K562 (cell line): Measurements from ENCODE around the gene PCK1. TPM values are rescaled to one million over a fixed set of nuclear protein-coding genes. Genes with fewer than 3 reads are reported as not detected.

ENCODE experiments used
- ATAC-seq: fragments of 200-7000 bp; cut with Tn5 transposase; 3 replicates; pipeline ENCODE4 v1.9.1; 2020; ENCODE audit warnings: moderate library complexity
- BruUV-seq: library from RNA; stranded (reverse); fragments of 400-500 nt; replicated peaks from 2 replicates; lab custom pipeline; 2021; lab: Mats Ljungman, UMichigan
- CTCF ChIA-PET: fragments of 300-600 bp; formaldehyde crosslinking; extraction: SDS; loops from one replicate; lab custom pipeline; 2021; ENCODE audit warnings: low intra/inter-chr PET ratio; lab: Yijun Ruan, JAX
- POLR2A ChIA-PET: fragments of 300-600, 350-650 bp; sonication (Branson Sonifier 250); formaldehyde crosslinking; extraction: SDS; loops from one replicate; lab custom pipeline; 2021; ENCODE audit warnings: antibody characterized with exemption, inconsistent platforms; lab: Yijun Ruan, JAX
- DNase-seq, 4 experiments: peaks; one replicate each; pipeline versions ENCODE4 v3.0.0 to v3.0.0-alpha.2; 2011 to 2018; ENCODE audit warnings: low spot score in 3 of 4, mixed read lengths in 3 of 4; ENCODE audit errors: extremely low read depth in 1 of 4
- FAIRE-seq: peaks from 2 replicates; lab custom pipeline; 2011; peaks lifted over from hg19 to GRCh38; lab: Jason Lieb, UNC
- H2AFZ ChIP-seq: 2 replicates; pipeline ENCODE4 v1.6.0; 2011; ENCODE audit warnings: low read depth, low read length, control low read depth, inconsistent platforms
- H3K27ac ChIP-seq: fragments of 200-600 bp; 3 replicates; pipeline ENCODE4 v1.8.0; 2011; ENCODE audit warnings: low read depth, mild to moderate bottlenecking, control low read depth, inconsistent platforms, low read length, moderate library complexity, mixed read lengths; ENCODE audit errors: extremely low read depth
- H3K27me3 ChIP-seq, 2 experiments: fragments of 300-600 bp in 1 of 2; 2 replicates in 1 of 2; 3 replicates in 1 of 2; pipeline versions ENCODE4 v1.6.0 to v1.8.0; 2011; ENCODE audit warnings: inconsistent platforms in 2 of 2, low read length in 2 of 2, mild to moderate bottlenecking in 1 of 2, mixed read lengths in 1 of 2, moderate library complexity in 1 of 2; ENCODE audit not compliant: control insufficient read depth in 2 of 2, insufficient read depth in 2 of 2
- H3K36me3 ChIP-seq: fragments of 300-600 bp; 3 replicates; pipeline ENCODE4 v1.8.0; 2011; ENCODE audit warnings: mild to moderate bottlenecking, low read length, inconsistent platforms; ENCODE audit not compliant: control insufficient read depth, insufficient read depth
- H3K4me1 ChIP-seq, 2 experiments: fragments of 200-600 bp in 1 of 2; replicated peaks in 1 of 2; 2 replicates in 1 of 2; 3 replicates in 1 of 2; pipeline versions ENCODE4 v1.5.1 to v1.8.0; 2011; ENCODE audit warnings: inconsistent platforms in 2 of 2, low read length in 2 of 2, mild to moderate bottlenecking in 1 of 2, mixed read lengths in 1 of 2, moderate library complexity in 1 of 2; ENCODE audit not compliant: control insufficient read depth in 2 of 2, insufficient read depth in 2 of 2
- H3K4me2 ChIP-seq: 2 replicates; pipeline ENCODE4 v1.6.1; 2011; ENCODE audit warnings: low read length, control low read depth, inconsistent platforms, mixed read lengths; ENCODE audit not compliant: insufficient read depth
- H3K4me3 ChIP-seq: fragments of 200-600 bp; sonication (generic), shearing (Covaris generic); 2 replicates; pipeline ENCODE4 v1.5.1; 2016; ENCODE audit warnings: control low read depth, inconsistent platforms
- H3K79me2 ChIP-seq: fragments of 200-600 bp; 3 replicates; pipeline ENCODE4 v1.8.0; 2011; ENCODE audit warnings: low read length, inconsistent platforms; ENCODE audit not compliant: control insufficient read depth, insufficient read depth
- H3K9ac ChIP-seq, 2 experiments: 2 replicates each; pipeline versions ENCODE4 v1.6.0 to v1.6.1; 2011; ENCODE audit warnings: low read depth in 2 of 2, low read length in 2 of 2, control low read depth in 1 of 2, inconsistent platforms in 1 of 2, mild to moderate bottlenecking in 1 of 2, mixed read lengths in 1 of 2; ENCODE audit not compliant: insufficient read depth in 1 of 2
- H3K9me1 ChIP-seq: one replicate; pipeline ENCODE4 v1.6.0; 2011; ENCODE audit warnings: inconsistent platforms, mild to moderate bottlenecking, low read length, moderate library complexity; ENCODE audit not compliant: control insufficient read depth, insufficient read depth
- H3K9me3 ChIP-seq: replicated peaks from 2 replicates; pipeline ENCODE4 v1.5.1; 2011; ENCODE audit warnings: low read depth, low read length, inconsistent platforms; ENCODE audit not compliant: control insufficient read depth, insufficient read depth
- H4K20me1 ChIP-seq: replicated peaks from 2 replicates; pipeline ENCODE4 v1.6.1; 2011; ENCODE audit warnings: low read length, inconsistent platforms, mixed read lengths; ENCODE audit not compliant: control insufficient read depth, insufficient read depth
- EGR1 ChIP-seq: fragments of 450-650 bp; conservative IDR thresholded peaks from 2 replicates; pipeline ENCODE4 v1.6.1; 2017; ENCODE audit warnings: mild to moderate bottlenecking
- EZH2 ChIP-seq: IDR thresholded peaks from 2 replicates; pipeline ENCODE4 v1.6.1; 2012; ENCODE audit warnings: low read depth, mild to moderate bottlenecking, inconsistent platforms, low read length, borderline replicate concordance
- FOXA1 ChIP-seq: fragments of 450-650 bp; IDR thresholded peaks from 2 replicates; pipeline ENCODE4 v1.6.1; 2016; ENCODE audit warnings: mild to moderate bottlenecking, borderline replicate concordance
- HMG20B ChIP-seq: fragments of 250-450 bp; sonication (Bioruptor Pico); IDR thresholded peaks from 2 replicates; pipeline ENCODE4 v1.5.0; 2021; ENCODE audit warnings: mild to moderate bottlenecking
- HSF4 ChIP-seq: fragments of 250-450 bp; sonication (Bioruptor Pico); IDR thresholded peaks from 2 replicates; pipeline ENCODE4 v2.1.2; 2022; ENCODE audit warnings: mild to moderate bottlenecking, moderate library complexity, borderline replicate concordance
- MAFG ChIP-seq: fragments of 450-650 bp; conservative IDR thresholded peaks from 2 replicates; pipeline ENCODE4 v1.6.1; 2016; ENCODE audit warnings: missing genetic modification characterization, missing compliant biosample characterization
- NCOA6 ChIP-seq: fragments of 450-650 bp; IDR thresholded peaks from 2 replicates; pipeline ENCODE4 v1.6.1; 2017; ENCODE audit warnings: mild to moderate bottlenecking
- NFATC3 ChIP-seq: fragments of 450-650 bp; IDR thresholded peaks from 2 replicates; pipeline ENCODE4 v1.6.1; 2017; ENCODE audit warnings: mild to moderate bottlenecking
- PHF20 ChIP-seq: fragments of 450-650 bp; IDR thresholded peaks from 2 replicates; pipeline ENCODE4 v1.6.1; 2018; ENCODE audit not compliant: partially characterized antibody
- TRIM28 ChIP-seq: fragments of 450-650 bp; IDR thresholded peaks from 2 replicates; pipeline ENCODE4 v1.6.1; 2017
- ZNF12 ChIP-seq: sonication (generic); formaldehyde crosslinking; IDR thresholded peaks from 2 replicates; pipeline ENCODE4 v1.4.0; 2020; ENCODE audit warnings: mild to moderate bottlenecking, missing genetic modification reagents
- ZNF24 ChIP-seq: fragments of 450-650 bp; IDR thresholded peaks from 2 replicates; pipeline ENCODE4 v1.6.1; 2016
- WGBS: fragments of 100-300 bp; shearing (Covaris generic); methylation state at CpG from one replicate; pipeline ENCODE4 v1.1.6; 2016; ENCODE audit warnings: low coverage, mixed read lengths; ENCODE audit not compliant: insufficient coverage; ENCODE audit errors: missing lambda C conversion rate; 5-methylcytosine and 5-hydroxymethylcytosine counted together
- in situ Hi-C: fragments of 300-500 bp; cut with MboI; formaldehyde crosslinking; loops from 4 replicates; pipeline ENCODE4 v1.15.0; 2018; ENCODE audit warnings: inconsistent platforms, mixed read lengths
- intact Hi-C: fragments of 100-400 bp; cut with micrococcal nuclease; formaldehyde crosslinking; loops from 2 replicates; pipeline ENCODE4 v1.14.2; 2022
- polyA plus RNA-seq, 8 experiments: library from polyadenylated mRNA; depleted of rRNA in 4 of 8; stranded (reverse) in 5 of 8; unstranded in 3 of 8; fragments of >200 nt; fragmentation: Nextera tagmentation in 2 of 8; fragmentation: Illumina TruSeq in 1 of 8; extraction: Ambion mirVana in 2 of 8; extraction: Trizol in 1 of 8; gene quantifications; 2 replicates each; pipeline versions ENCODE4 v1.2.1 to v1.2.3, GENCODE V29; 2011 to 2014; ENCODE audit warnings: inconsistent platforms in 1 of 8, missing spikeins in 1 of 8
- total RNA-seq, 7 experiments: library from RNA; depleted of rRNA in 6 of 7; stranded (reverse); fragments of >200 nt in 6 of 7; fragmentation: Illumina TruSeq in 2 of 7; extraction: Trizol in 2 of 7; gene quantifications; 2 replicates each; pipeline versions ENCODE4 v1.2.1 to v1.2.3, GENCODE V29; 2011 to 2021; ENCODE audit warnings: low replicate concordance in 1 of 7
- TF ChIP-seq, protein P1 (sequence below): IDR thresholded peaks from 3 replicates; pipeline ENCODE4 v1.6.1; 2011; ENCODE audit warnings: borderline replicate concordance, mild to moderate bottlenecking, moderate library complexity; ENCODE audit not compliant: insufficient read length; ENCODE audit errors: extremely low read depth
- TF ChIP-seq, protein P2 (sequence below): fragments of 250-450 bp; sonication (Bioruptor Pico); IDR thresholded peaks from 2 replicates; pipeline ENCODE4 v1.9.0; 2021; ENCODE audit warnings: mild to moderate bottlenecking, inconsistent platforms
- TF ChIP-seq, protein P3 (sequence below): fragments of 250-450 bp; sonication (Bioruptor Pico); IDR thresholded peaks from 2 replicates; pipeline ENCODE4 v1.8.0; 2021; ENCODE audit warnings: moderate library complexity, mild to moderate bottlenecking, inconsistent platforms
- TF ChIP-seq, protein P4 (sequence below): fragments of 250-450 bp; sonication (Bioruptor Pico); IDR thresholded peaks from 2 replicates; pipeline ENCODE4 v1.4.0; 2020; ENCODE audit warnings: mild to moderate bottlenecking, moderate library complexity

Gene PCK1
- total and polyA plus RNA-seq, 9 of the 15 experiments (the other 6 are each of a cell fraction or from before 2014, with no cell fraction given), result 0.05 to 0.73 (median 0.15) TPM

DNA sequence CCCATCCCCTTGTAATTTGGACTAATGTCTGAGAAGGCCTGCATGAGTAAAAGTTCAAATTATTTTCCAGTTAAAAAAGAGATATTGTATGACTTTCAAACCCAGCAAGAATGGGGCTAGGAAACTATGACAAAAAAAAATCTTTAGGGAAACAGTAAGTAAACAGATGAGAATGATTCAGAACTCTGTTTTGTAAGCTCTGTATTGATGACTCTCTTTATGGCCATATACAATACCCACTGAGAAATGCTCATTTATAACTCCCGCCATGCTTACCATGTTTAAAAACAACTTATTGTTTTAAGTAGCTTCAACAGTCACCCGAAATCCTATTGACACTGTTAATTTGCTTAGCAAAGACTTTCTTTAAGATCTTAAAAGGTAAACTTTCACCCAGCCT, 17.2 kb upstream of the PCK1 start:
- no peaks in the 10 kb centered on the region for H4K20me1 ChIP-seq
- H3K27ac ChIP-seq, result no peak overlapping the region
- H3K4me3 ChIP-seq, result no peak overlapping the region
- H3K9ac ChIP-seq, result no peak overlapping the region
- peaks cover 10 to 23% of the 10 kb centered on the region in 2 experiments; a peak in 4 of 5 replicates for H3K4me1 ChIP-seq
- H2AFZ ChIP-seq, result no peak overlapping the region
- H3K79me2 ChIP-seq, result no peaks in the 10 kb centered on the region
- no peak for FAIRE-seq
- H3K4me2 ChIP-seq, result no peak overlapping the region
- intact Hi-C loops (no loop called here), in situ Hi-C loops (no loop called here)
- WGBS, result 44% methylated on average over 2 of the region's 2 CpGs
- POLR2A ChIA-PET, result interaction anchor here (0.6 kb wide), 1 partner anchor 681 kb away, joined by 3 read pairs; no protein-coding TSS in a partner anchor
- peaks cover 4% of the 10 kb centered on the region for H3K9me3 ChIP-seq
- CTCF ChIA-PET, result no interaction called here
- no peaks in the 10 kb centered on the region for H3K9me1 ChIP-seq
- no peaks in the 10 kb centered on the region; the same call in 2 of the 3 replicates for H3K36me3 ChIP-seq
- no peaks in the 10 kb centered on the region; a peak in 1 of 5 replicates for H3K27me3 ChIP-seq
- no peak for DNase-seq
- ATAC-seq, result no peak
- no TSS peak for BruUV-seq
- TF ChIP-seq, protein P1, sequence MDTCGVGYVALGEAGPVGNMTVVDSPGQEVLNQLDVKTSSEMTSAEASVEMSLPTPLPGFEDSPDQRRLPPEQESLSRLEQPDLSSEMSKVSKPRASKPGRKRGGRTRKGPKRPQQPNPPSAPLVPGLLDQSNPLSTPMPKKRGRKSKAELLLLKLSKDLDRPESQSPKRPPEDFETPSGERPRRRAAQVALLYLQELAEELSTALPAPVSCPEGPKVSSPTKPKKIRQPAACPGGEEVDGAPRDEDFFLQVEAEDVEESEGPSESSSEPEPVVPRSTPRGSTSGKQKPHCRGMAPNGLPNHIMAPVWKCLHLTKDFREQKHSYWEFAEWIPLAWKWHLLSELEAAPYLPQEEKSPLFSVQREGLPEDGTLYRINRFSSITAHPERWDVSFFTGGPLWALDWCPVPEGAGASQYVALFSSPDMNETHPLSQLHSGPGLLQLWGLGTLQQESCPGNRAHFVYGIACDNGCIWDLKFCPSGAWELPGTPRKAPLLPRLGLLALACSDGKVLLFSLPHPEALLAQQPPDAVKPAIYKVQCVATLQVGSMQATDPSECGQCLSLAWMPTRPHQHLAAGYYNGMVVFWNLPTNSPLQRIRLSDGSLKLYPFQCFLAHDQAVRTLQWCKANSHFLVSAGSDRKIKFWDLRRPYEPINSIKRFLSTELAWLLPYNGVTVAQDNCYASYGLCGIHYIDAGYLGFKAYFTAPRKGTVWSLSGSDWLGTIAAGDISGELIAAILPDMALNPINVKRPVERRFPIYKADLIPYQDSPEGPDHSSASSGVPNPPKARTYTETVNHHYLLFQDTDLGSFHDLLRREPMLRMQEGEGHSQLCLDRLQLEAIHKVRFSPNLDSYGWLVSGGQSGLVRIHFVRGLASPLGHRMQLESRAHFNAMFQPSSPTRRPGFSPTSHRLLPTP, result no peak
- no peak for TF ChIP-seq PHF20
- no peak for TF ChIP-seq NCOA6
- no peak for TF ChIP-seq EZH2
- TF ChIP-seq, protein P2, sequence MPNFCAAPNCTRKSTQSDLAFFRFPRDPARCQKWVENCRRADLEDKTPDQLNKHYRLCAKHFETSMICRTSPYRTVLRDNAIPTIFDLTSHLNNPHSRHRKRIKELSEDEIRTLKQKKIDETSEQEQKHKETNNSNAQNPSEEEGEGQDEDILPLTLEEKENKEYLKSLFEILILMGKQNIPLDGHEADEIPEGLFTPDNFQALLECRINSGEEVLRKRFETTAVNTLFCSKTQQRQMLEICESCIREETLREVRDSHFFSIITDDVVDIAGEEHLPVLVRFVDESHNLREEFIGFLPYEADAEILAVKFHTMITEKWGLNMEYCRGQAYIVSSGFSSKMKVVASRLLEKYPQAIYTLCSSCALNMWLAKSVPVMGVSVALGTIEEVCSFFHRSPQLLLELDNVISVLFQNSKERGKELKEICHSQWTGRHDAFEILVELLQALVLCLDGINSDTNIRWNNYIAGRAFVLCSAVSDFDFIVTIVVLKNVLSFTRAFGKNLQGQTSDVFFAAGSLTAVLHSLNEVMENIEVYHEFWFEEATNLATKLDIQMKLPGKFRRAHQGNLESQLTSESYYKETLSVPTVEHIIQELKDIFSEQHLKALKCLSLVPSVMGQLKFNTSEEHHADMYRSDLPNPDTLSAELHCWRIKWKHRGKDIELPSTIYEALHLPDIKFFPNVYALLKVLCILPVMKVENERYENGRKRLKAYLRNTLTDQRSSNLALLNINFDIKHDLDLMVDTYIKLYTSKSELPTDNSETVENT (CRISPR knock-in tag), result no peak
- no peak for TF ChIP-seq EGR1
- TF ChIP-seq ZNF24, result no peak
- no peak for TF ChIP-seq TRIM28
- TF ChIP-seq HSF4, result no peak
- TF ChIP-seq, protein P3, sequence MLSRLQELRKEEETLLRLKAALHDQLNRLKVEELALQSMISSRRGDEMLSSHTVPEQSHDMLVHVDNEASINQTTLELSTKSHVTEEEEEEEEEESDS (CRISPR knock-in tag), result no peak
- TF ChIP-seq MAFG (tag), result no peak
- no peak for TF ChIP-seq ZNF12 (CRISPR knock-in tag)
- TF ChIP-seq FOXA1, result no peak
- no peak for TF ChIP-seq NFATC3
- TF ChIP-seq HMG20B (CRISPR knock-in tag), result no peak
- TF ChIP-seq, protein P4, sequence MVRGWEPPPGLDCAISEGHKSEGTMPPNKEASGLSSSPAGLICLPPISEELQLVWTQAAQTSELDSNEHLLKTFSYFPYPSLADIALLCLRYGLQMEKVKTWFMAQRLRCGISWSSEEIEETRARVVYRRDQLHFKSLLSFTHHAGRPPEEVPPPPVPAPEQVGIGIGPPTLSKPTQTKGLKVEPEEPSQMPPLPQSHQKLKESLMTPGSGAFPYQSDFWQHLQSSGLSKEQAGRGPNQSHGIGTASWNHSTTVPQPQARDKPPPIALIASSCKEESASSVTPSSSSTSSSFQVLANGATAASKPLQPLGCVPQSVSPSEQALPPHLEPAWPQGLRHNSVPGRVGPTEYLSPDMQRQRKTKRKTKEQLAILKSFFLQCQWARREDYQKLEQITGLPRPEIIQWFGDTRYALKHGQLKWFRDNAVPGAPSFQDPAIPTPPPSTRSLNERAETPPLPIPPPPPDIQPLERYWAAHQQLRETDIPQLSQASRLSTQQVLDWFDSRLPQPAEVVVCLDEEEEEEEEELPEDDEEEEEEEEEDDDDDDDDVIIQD (CRISPR knock-in tag), result no peak
